Measurements from ENCODE around the gene IREB2.

GRCh38 chr15:78391781-78392180, 46.2 kb upstream of the IREB2 start:
- TF ChIP-seq CTCF (conservative IDR thresholded peaks at IDR 0.05) (no peak), ZFX (IDR thresholded peaks at IDR 0.05) (no peak)

Measured in C4-2B (cell line).